HG03378 (cell line): ENCODE data around the gene UPK3BL2.
"Not testable (repeated sequence)": the region's sequence is repeated elsewhere in the genome, so short reads cannot be mapped to it uniquely, and the experiment has no call there.

Experiments
- ATAC-seq: cut with Tn5 transposase; IDR thresholded peaks from one replicate; pipeline ENCODE4 v1.9.1; 2021; ENCODE audit warnings: mild to moderate bottlenecking, moderate library complexity; ENCODE audit not compliant: unreplicated experiment

Gene UPK3BL2, protein sequence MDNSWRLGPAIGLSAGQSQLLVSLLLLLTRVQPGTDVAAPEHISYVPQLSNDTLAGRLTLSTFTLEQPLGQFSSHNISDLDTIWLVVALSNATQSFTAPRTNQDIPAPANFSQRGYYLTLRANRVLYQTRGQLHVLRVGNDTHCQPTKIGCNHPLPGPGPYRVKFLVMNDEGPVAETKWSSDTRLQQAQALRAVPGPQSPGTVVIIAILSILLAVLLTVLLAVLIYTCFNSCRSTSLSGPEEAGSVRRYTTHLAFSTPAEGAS

DNA sequence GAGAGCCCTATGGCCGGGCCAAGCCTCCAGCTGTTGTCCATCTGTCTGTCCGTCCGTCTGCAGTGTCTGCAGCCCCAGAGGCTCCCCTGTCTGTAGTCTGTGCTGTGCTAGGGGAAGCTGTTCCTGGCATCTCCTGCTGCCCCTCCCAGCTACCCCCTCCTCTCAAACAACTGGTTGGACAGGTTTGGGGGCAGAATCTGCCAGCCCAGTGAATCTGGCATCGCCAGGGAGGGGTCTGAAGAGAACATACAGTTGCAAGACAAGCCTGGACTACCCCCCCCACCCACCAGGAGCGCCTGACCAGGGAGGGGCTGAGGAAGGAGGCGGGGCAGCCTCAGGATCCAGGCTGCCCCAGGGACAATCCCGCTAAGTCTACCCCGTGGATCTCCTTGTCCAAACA is at the start of gene UPK3BL2:
Gene UPK3BL2 (minus strand): TSS at position 101 of the 400 bp plus-strand sequence. CDS start 60 bp downstream, at position 41.
- not testable (repeated sequence) for ATAC-seq

DNA sequence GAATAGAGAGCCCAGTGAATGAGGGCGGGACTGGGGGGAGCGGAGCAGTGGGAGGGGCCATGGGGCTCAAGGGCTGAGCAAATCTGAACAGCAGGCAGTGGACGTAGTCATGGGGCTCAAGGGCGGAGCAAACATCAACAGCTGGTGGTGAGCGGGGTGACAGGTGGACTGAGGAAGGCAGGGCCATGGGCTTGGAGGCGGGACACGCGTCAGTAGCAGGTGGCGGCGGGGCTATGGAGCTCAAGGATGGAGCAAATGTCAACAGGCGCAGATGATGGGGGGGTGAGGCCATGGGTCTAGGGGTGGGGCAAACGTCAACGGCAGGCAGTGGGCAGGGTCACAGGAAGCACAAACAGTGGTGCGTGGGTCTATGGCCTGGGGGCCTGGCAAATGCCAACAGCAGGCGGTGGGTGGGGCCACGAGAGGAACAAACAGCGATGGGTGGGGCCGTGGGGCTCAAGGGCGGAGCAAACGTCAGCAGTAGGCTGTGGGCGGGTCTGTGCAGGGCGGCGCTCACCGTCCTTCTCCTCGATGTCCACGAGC is 49.1 kb upstream of the UPK3BL2 start:
- ATAC-seq: peak; percentile 40

DNA sequence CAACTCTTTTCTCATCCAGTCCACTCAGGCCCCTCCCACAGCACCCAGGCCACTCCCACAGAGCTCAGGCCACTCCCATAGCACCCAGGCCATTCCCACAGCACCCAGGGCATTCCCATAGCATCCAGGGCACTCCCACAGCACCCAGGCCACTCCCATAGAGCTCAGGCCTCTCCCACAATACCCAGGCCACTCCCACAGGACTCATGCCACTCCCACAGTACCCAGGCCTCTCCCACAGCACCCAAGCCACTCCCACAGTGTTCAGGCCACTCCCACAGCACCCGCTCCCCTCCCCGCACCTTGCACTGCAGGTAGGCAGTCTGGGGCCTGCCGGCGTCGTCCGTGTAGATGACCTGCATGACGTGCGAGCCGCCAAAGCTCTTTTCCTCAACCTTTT is 46.4 kb upstream of the UPK3BL2 start:
- not testable (repeated sequence) for ATAC-seq

DNA sequence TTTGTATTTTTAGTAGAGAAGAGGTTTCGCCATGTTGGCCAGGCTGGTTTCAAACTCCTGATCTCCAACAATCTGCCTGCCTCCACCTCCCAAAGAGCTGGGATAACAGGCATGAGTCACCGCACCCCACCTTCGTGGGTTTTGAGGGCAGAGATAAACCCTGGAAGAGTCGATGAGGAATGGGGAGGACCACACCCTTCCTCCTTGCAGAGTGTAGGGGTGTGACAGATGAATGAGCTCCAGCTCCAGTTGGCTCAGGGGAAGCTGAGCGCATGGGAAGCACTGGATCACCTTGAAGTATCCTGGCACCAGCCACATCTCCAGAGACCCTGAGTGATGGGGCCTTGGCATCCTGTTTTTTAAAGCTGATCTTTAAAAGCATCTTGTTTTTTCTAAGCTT is 40.0 kb upstream of the UPK3BL2 start:
- ATAC-seq: not testable (repeated sequence)

GRCh38 chr7:102581722-102582121 is 38.2 kb upstream of the UPK3BL2 start:
- not testable (repeated sequence) for ATAC-seq

- ATAC-seq: not testable (repeated sequence)
Measured at GRCh38 chr7:102578486-102578885, 35.0 kb upstream of the UPK3BL2 start.

- ATAC-seq: not testable (repeated sequence)
Measured at GRCh38 chr7:102577315-102578240, 34.1 kb upstream of the UPK3BL2 start.

GRCh38 chr7:102576363-102576762 is 32.9 kb upstream of the UPK3BL2 start:
- ATAC-seq: not testable (repeated sequence)

DNA sequence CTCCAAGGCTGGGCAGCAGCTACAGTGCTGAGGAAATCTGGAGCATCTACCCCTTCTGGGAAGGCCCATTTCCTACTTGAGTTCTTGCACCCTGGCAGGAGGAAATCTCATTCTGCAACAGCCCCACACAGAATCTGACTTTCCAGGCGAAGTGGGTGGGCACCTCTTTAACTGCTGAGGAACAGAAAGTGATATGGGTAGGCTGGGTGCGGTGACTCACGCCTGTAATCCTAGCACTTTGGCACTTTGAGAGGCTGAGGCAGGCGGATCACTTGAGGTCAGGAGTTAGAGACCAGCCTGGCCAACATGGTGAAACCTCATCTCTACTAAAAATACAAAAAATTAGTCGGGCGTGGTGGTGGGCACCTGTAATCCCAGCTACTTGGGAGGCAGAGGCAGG is 31.1 kb upstream of the UPK3BL2 start:
- not testable (repeated sequence) for ATAC-seq

DNA sequence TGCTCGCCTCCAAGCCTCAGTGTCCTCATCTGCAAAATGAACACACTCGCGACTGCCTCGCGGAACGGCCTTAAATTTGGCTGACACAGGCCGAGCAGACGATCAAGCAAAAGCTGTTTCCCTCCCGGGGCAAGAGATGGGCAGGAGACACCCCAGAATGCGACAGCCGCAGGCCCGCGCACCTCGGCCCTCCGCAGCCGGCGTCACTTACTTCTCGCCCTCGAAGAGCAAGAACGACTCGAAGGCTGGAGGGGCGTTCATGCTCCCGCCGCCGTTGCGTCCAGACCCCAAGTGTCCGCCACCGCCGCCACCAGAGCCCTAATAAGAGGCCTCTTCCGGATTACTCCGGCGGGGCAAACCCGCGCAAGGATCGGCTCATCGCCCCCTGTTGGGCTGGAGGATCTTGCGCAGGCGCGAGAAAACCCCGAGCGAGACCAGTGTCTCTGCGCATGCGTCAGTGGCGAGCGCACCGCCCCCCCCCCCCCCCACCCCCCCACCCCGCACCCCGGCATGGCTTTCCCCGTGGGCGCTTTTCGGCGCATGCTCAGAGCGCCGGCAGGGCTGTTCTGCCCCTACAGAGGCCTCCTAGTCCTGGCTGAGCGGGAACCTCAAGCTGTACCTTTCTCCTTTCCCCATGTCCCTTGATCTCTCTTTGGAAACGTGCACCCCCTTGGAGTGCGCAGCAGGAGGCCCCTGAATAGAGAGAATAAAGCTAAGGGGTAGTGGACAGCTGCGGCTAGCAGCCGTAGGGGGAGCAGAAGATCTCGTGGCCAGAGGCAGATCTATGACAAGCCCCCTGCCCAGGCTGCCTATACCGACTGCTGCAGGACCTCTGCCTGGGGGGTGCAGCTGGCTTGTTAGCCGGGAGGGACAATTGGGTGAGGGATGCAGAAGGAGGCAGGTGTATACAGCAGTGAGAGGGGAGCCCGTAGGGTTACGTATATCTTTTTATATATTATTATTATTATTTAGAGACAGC is 29.1 kb upstream of the UPK3BL2 start, which contains the start of gene POLR2J3:
Gene POLR2J3 (minus strand): TSS at position 323 of the 979 bp plus-strand sequence. CDS start 62 bp downstream, at position 261.
- ATAC-seq: peak; percentile 81

- ATAC-seq: not testable (repeated sequence)
Measured at GRCh38 chr7:102568620-102569019, 25.1 kb upstream of the UPK3BL2 start.

GRCh38 chr7:102550808-102551422 is 7.4 kb upstream of the UPK3BL2 start, which contains the start of gene SPDYE2:
Gene SPDYE2 (plus strand): TSS chr7:102551226. CDS start chr7:102553256, 2,030 bp downstream.
- not testable (repeated sequence) for ATAC-seq

DNA sequence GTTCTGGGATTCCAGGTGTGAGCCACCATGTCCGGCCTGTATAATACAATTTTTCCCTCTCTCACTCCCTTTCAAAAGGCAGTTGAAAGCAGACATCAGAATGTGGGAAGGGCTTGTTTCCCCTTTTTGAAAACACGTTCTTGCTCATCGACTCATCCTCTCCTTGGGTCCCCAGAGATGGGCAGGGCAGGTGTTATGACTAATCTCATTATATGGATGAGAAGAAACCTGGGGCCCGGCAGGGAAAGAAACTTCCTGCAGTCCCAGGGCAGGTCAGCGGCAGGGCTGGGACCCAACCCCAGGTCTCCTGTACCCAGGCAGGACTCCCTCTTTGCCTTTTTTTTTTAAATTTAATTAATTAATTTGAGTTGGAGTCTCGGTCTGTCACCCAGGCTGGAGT is 2.9 kb upstream of the UPK3BL2 start:
- peak; percentile 80 for ATAC-seq

- ATAC-seq: not testable (repeated sequence)
Measured at GRCh38 chr7:102545288-102545687, 1.8 kb upstream of the UPK3BL2 start.

GRCh38 chr7:102544372-102544771 is 876 bp upstream of the UPK3BL2 start:
- ATAC-seq: not testable (repeated sequence)

DNA sequence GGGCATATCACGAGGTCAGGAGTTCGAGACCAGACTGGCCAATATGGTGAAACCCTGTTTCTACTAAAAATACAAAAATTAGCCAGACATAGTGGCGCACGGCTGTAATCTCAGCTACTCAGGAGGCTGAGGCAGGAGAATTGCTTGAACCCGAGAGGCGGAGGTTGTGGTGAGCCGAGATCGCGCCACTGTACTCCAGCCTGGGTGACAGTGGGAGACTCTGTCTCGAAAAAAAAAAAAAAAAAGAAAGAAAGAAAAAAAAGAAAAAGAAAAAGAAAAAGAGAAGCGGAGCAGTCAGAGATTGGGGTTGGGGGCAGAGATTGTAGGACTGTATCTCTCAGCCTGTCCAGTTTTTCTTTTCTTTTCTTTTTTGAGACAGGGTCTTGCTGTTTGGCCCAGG is 725 bp downstream of the UPK3BL2 start:
- ATAC-seq: not testable (repeated sequence)

DNA sequence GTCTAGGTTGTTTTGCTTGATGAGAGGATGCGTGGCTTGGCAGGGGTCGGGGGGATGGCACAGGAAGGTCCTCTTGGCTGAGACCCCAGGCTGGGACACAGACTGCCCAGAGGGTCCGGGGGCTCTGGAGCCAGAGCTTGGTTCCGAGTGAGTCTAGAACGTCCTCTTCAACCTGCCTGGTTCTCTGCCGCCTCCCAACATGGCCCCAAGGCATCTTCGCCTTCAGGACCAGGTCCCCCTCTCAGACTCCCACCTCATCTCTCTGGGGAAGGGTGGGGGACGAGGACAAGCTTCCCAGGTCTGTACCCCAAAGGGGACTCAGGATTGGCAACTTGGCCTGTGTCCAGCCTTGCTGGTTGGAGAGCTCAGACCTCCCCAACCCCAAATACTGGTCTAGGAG is 1.4 kb downstream of the UPK3BL2 start:
- not testable (repeated sequence) for ATAC-seq

DNA sequence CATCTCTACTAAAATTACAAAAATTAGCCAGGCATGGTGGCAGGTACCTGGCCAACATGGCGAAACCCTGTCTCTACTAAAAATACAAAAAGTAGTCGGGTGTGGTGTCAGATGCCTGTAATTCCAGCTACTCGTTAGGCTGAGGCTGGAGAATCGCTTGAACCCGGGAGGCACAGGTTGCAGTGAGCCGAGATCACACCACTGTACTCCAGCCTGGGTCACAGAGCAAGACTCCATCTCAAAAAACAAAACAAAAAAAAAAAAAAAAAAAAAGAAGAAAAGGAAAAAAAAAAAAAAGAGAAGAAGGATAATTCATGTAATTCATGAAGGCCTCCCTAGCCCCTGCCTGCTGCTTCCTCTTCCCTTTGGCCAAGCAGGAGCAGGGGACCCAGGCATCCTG is 2.9 kb downstream of the UPK3BL2 start:
- not testable (repeated sequence) for ATAC-seq

- not testable (repeated sequence) for ATAC-seq
Measured at GRCh38 chr7:102535062-102535615, 8.4 kb downstream of the UPK3BL2 start.
